ENCODE results near the gene CFC1B.
"Not testable (repeated sequence)": the region's sequence is repeated elsewhere in the genome, so short reads cannot be mapped to it uniquely, and the experiment has no call there.

CFC1B gene

GRCh38 chr2:130520992-130521391 lies at the start of gene CFC1B:
CFC1B (plus strand) TSS chr2:130521222; CDS start chr2:130521485, 263 bp downstream.
- DNase-seq: not testable (repeated sequence)

- not testable (repeated sequence) for DNase-seq
Measured at GRCh38 chr2:130491073-130491472, 29.9 kb upstream of the CFC1B start.

GRCh38 chr2:130509228-130509627 lies 11.8 kb upstream of the CFC1B start, which contains the start of gene POTEI:
POTEI (minus strand) TSS chr2:130509328; CDS start chr2:130509235, 93 bp downstream.
- not testable (repeated sequence) for DNase-seq

GRCh38 chr2:130510807-130511746 lies 9.9 kb upstream of the CFC1B start:
- DNase-seq: not testable (repeated sequence)

- not testable (repeated sequence) for DNase-seq
Measured at GRCh38 chr2:130511747-130512451, 9.1 kb upstream of the CFC1B start.

GRCh38 chr2:130518516-130519106 lies 2.4 kb upstream of the CFC1B start:
- DNase-seq: not testable (repeated sequence)

GRCh38 chr2:130522390-130522789 lies 1.4 kb downstream of the CFC1B start:
- DNase-seq: not testable (repeated sequence)

- DNase-seq: not testable (repeated sequence)
Measured at GRCh38 chr2:130527365-130527967, 6.4 kb downstream of the CFC1B start.

GRCh38 chr2:130529545-130529944 lies 8.5 kb downstream of the CFC1B start:
- DNase-seq: not testable (repeated sequence)

GRCh38 chr2:130530212-130530611 lies 9.2 kb downstream of the CFC1B start:
- not testable (repeated sequence) for DNase-seq

- DNase-seq: not testable (repeated sequence)
Measured at GRCh38 chr2:130531225-130531624, 10.2 kb downstream of the CFC1B start.

- not testable (repeated sequence) for DNase-seq
Measured at GRCh38 chr2:130531672-130532071, 10.7 kb downstream of the CFC1B start.

GRCh38 chr2:130536654-130537053 lies 15.6 kb downstream of the CFC1B start:
- not testable (repeated sequence) for DNase-seq

GRCh38 chr2:130538271-130538670 lies 17.2 kb downstream of the CFC1B start:
- DNase-seq: not testable (repeated sequence)

- not testable (repeated sequence) for DNase-seq
Measured at GRCh38 chr2:130542789-130543188, 21.8 kb downstream of the CFC1B start.

GRCh38 chr2:130543785-130544528 lies 22.9 kb downstream of the CFC1B start:
- DNase-seq: not testable (repeated sequence)

- not testable (repeated sequence) for DNase-seq
Measured at GRCh38 chr2:130544978-130545377, 24.0 kb downstream of the CFC1B start.

GRCh38 chr2:130548418-130548817 lies 27.4 kb downstream of the CFC1B start:
- not testable (repeated sequence) for DNase-seq

- DNase-seq: not testable (repeated sequence)
Measured at GRCh38 chr2:130549475-130549874, 28.5 kb downstream of the CFC1B start.

GRCh38 chr2:130554178-130554577 lies 33.2 kb downstream of the CFC1B start:
- DNase-seq: not testable (repeated sequence)

GRCh38 chr2:130556441-130556840 lies 35.4 kb downstream of the CFC1B start:
- not testable (repeated sequence) for DNase-seq

GRCh38 chr2:130566165-130566564 lies 45.1 kb downstream of the CFC1B start:
- not testable (repeated sequence) for DNase-seq

Measured in NCI-H1092 (cell line).